Measurements from ENCODE around the gene VGLL3. TPM values are rescaled to one million over a fixed set of nuclear protein-coding genes. Genes with fewer than 3 reads are reported as not detected.
"Not testable (repeated sequence)": the region's sequence is repeated elsewhere in the genome, so short reads cannot be mapped to it uniquely, and the experiment has no call there.

VGLL3 gene
- 51.7 TPM for total RNA-seq

GRCh38 chr3:86990734-86991481 is at the start of gene VGLL3:
Gene VGLL3 (minus strand): TSS chr3:86991149. CDS start chr3:86990743, 406 bp downstream.
- DNase-seq (ENCODE audit: low spot score), result peak; percentile 83

DNA sequence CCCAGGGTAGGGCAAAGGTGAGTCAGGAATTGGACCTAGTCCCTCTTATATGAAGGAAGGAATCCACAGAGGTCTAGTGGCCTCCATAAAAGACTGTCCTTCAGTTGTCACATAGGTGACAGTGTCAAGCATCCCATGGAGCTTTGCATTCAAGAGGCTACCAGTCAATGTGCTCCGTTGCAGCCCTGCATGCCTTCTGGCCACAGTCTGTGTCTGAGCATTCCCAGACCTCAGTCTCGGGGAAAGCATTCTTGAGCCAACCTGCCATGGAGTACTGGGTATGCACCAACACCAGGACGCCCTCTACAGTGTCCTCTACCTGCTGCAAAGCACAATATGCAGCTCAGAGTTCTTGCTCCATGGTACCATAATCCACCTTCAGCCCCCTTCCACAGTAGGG is 46.7 kb upstream of the VGLL3 start:
- no peak for DNase-seq (ENCODE audit: low spot score)

- no peak for DNase-seq (ENCODE audit: low spot score)
Measured at GRCh38 chr3:87036671-87037070, 45.7 kb upstream of the VGLL3 start.

- DNase-seq (ENCODE audit: low spot score), result no peak
Measured at GRCh38 chr3:87035339-87035738, 44.4 kb upstream of the VGLL3 start.

DNA sequence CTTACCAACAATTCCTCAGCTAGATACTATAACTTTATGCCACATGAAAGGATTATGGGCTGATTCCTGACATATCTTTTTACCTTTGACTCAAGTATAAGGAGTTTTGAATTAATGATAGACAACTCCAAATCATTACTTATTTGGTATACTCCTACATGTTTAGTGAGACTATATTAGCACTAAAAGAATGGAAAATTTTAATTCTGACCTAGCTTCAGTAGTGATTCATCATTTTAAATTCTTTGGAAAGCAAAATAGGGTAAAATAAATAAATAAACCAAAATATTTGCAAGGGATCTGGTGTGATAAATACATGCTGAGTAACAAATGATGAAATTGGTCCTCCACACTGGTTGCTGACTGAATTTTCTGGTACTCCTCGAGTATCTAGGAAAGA is 42.3 kb upstream of the VGLL3 start:
- no peak for DNase-seq (ENCODE audit: low spot score)

DNA sequence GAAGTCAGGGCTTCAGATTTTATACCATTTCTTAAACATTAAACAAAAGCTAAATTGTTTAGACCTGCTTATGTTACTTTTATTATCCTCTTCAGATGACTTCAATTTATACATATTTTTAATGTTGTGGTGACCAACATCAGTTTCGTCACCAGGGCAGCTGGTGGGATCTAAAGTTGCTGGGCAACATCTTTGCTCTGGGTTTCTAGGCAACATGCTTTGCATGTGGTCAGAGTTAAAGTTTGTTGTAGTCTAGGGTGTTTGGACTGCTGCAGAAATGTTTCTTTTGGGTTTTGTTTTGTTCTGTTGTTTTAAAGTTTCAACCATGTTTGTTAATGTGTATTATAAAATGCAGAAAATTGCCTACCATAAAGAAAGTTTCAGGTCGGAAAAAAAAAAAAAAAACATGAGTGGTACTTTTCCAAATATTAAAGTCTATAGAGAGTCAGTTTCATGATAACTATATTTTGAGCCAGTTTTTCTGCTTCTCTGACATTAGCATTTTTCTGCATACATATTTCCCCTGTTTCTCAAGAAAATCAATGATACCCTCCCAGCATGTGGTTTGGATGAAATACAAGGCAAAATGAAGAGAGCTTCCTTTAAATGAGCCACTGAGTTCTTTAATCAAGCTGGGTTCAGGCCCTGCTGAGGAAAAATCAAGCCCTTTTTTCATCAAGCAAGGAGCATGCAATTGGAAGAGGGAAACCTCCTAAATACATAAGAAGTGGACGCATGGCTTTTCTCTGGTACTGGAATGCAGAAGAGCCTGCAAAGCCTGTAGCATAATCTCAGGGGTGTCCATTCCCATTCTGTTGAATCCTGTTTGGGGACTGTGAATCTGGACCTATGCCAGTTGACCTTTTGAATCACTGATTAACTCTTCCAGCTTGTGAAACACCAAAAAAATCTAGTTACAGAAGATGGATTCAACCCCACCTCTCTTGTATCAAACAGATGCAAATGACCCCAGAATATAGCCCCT is 35.0 kb upstream of the VGLL3 start:
- no peak for DNase-seq (ENCODE audit: low spot score)

- DNase-seq (ENCODE audit: low spot score), result not testable (repeated sequence)
Measured at GRCh38 chr3:87017370-87017769, 26.4 kb upstream of the VGLL3 start.

DNA sequence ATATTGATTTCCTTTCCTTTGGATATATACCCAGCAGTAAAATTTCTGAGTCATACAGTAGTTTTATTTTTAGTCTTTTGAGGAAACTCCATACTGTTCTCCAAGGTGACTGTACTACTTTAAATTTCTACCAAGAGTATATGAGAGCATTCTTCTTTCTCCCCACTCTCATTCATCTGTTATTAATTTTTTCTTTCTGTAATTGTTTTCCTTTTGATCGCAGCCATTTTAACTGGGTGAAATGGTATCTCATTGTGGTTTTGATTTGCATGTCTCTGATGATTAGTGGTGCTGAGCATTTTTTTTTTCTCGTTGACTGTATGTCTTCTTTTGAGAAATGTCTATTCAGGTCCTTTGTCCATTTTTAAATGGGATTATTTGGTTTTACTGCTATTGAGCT is 18.3 kb upstream of the VGLL3 start:
- no peak for DNase-seq (ENCODE audit: low spot score)

- DNase-seq (ENCODE audit: low spot score), result no peak
Measured at GRCh38 chr3:87006844-87007439, 16.0 kb upstream of the VGLL3 start.

DNA sequence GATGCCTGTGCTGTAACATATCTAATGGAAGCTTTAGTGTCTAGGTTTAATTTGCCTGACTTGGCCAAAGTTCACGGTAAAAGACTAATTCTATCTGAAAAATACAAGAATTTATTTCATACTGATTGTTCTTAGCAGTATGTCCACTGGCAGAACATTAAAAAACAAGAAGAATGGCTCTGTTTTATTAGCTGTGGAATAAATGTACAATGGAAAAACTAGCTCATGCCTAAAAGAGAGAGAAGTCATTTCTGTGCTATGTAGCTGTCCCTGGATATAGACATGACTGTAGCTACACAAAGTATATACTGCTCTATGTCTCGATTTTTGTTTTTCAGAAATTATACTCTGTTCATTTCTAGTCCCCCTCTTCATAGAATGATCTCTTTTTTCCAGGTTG is 13.9 kb upstream of the VGLL3 start:
- DNase-seq (ENCODE audit: low spot score), result no peak

DNA sequence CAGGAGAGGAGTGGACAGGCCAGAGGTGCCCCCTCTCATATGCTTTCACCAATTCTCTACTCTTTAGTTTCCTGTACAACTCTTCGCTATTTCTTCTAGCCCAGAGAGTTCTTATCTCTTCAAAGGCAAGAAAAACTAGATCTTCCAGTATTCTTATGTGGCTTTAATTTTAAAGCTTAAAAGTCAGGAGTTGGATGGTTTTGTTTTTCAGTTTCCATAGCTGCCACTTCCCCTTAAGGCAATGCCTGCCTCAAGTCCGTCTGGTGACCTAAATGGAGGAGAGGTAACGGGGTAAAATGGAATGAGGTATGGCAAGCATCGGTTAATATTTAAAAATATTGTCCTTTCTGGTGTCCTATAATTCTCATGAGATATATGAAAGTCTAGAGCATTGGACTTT is 11.4 kb upstream of the VGLL3 start:
- no peak for DNase-seq (ENCODE audit: low spot score)

- DNase-seq (ENCODE audit: low spot score), result no peak
Measured at GRCh38 chr3:87001473-87002098, 10.6 kb upstream of the VGLL3 start.

DNA sequence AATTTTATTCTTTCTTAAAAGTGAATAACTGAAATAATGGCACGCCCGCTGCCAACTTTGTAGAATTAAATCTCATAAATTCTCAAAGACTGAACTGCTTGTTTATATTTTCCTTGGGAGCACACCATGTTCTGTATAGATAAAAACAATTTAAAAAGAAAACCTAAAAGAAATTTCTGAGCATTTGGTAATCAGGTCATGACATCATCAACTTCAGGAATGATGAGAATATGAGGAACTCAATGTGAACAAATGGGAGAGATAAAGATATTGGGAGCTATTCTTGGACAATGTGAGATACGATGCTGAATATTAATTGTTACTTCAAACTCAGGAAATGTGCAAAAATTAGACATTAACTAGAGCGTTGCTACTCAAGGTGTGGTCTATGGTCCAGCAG is 10.0 kb upstream of the VGLL3 start:
- DNase-seq (ENCODE audit: low spot score), result no peak

DNA sequence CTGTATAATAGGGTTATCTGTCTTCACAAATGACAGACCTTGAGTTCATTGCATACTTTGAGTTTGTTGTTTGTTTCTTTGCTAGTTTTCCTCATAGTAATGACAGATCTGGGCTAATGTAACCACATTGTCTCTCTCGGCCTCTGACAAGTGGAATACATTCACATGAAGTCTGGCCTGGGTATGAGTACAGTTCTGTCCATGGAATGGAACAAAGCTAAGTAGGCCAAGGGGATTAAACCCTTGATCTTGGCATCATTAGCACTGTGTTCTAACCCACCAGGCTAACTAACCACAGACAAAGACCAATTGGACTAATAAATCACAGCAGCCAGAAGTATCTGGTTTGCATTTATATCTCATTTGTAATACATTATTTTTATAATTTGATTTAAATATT is 7.6 kb upstream of the VGLL3 start:
- DNase-seq (ENCODE audit: low spot score), result no peak

- DNase-seq (ENCODE audit: low spot score), result no peak
Measured at GRCh38 chr3:86996261-86996955, 5.5 kb upstream of the VGLL3 start.

DNA sequence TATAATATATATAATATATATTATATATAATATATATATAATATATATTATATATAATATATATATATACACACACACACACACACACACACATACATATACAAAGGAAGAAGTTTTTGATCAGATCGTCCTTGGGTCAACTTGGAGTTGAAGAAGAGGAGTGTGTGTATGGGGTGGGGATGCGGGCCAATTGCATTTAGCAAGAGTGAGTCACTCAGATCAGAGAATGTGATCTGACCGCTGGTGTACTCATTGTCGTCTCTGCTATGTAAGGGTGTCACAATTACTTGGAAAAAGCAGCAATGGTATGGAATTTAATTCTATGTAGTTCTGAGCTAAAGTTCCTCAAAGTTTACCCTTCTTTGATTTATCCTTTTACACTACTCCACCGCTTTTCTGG is 4.6 kb upstream of the VGLL3 start:
- DNase-seq (ENCODE audit: low spot score), result no peak

DNA sequence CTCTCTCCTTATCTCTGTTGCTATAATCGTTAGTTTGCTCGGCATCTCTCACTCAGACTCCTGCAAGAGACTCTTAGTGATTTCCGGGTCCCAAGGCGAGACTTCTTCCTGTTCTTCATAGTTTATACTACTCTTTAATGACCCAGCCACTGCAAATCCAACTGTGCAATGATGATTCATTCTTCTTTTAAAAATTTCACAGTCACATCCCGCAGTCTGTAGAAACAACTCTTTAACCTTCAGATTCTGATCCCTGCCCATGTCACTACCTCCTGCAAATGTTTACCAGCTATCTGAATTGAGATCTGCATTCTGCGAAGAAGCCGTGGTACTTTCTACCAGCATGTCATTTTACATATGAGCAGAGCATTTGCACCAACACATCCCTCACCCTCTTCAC is 2.8 kb upstream of the VGLL3 start:
- no peak for DNase-seq (ENCODE audit: low spot score)

DNA sequence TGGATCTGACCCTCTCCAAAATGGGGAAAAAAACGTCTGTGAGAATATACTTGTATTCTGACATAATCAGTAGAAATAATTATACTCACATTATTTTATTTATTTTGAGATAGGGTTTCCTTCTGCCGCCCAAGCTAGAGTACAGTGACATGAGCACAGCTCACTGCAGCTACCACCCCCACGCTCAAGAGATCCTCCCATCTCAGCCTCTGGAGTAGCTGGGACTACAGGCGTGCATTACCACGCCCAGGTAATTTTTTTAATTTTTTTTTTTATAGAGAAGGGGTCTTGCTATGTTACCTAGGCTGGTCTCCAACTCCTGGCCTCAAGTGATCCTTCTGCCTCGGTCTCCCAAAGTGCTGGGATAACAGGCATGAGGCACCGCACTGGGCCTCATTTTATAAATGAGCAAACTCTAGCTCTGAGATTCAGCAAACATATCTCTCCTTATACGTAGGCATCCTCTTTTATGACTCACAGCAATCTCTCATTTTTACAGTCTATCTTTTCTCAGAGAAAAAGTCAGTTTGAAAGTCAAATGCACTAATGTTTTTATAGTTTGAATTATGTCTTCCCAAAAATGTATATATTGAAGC is 989 bp upstream of the VGLL3 start:
- no peak for DNase-seq (ENCODE audit: low spot score)

GRCh38 chr3:86991482-86991815 is 500 bp upstream of the VGLL3 start:
- DNase-seq (ENCODE audit: low spot score), result no peak

DNA sequence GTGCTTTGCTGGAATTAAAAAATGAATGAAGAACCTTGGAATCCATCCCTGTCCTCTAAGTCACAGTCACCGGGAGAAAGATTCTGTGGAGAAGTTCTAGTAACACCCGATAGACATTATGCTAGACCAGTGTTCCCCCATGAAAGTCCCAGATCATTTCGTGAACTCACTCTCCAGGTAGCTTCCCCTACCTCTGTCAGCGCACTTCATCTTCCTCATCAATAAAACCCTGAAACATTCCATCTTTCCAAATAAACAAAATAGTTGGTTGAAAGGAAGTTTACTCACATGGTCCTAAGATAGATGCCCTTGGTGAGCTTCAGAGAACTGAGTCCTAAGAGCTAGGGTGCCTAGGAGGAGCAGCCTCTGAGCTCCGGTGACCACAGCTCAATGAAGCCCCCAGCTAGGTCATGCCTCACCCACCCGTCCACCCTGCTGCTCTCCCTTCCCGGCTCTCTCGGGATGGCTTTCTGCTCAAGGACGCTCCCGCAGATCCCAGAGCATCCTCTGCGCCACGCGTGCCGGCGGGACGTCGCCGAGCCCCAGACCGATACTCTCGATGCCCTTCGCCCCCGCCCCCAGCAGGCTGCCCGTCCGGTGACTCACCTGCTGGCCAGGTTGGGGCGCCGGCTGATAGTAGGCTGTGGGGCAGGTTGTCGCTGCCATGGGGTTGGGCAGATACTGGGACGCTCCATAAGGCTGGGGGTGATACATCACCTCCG is 776 bp downstream of the VGLL3 start:
- peak; percentile 54 for DNase-seq (ENCODE audit: low spot score)
